ENCODE measurements around the gene HMGXB3.

HMGXB3 gene

DNA sequence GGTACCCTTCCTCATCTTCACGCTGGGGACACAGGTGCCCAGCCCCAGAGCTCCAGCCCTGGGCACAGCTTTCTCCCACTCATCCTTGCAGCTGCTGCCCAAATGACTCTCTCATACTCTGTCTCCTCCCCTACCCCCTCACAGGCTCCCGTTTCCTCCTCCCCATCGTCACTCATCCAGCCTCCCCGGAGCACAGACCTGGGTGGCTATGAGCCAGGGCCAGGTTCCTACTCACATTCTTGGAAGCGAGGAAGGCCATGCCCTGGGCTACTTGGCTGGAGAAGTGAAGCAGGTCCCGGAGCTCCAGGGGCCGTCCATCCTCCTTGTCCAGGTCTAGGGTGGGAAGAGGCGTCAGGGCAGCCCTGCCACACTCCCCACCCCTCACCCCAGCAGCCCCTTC lies 56.5 kb downstream of the HMGXB3 start:
- H3K4me3 ChIP-seq (ENCODE audit: low read depth, low read length), result no peak overlapping the region
- no peak for DNase-seq (ENCODE audit: low read depth)
- TF ChIP-seq CTCF (IDR thresholded peaks at IDR 0.05; ENCODE audit: control insufficient read depth, extremely low read depth, insufficient read depth), result no peak

DNA sequence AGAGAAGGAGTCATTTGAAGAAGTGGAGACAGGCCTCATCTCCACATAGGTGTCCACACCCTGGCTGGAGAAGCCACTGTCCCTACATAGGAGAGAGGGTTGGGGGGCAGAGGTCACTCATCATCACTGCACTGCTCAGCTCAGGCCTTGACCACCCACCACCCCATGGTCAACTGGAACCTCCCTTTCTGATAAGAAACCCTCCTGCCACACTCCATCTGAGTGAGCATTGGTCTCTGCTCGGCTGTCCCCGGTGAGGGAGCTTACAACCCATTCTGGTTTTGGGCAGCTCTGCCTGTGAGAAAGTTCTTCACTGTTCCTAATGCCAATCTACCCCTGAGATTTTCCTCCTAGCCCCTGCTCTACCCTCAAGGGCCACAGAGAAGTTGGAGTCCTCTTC lies 57.0 kb downstream of the HMGXB3 start:
- no peak for DNase-seq (ENCODE audit: low read depth)
- no peak overlapping the region for H3K4me3 ChIP-seq (ENCODE audit: low read depth, low read length)
- no peak for TF ChIP-seq CTCF (IDR thresholded peaks at IDR 0.05; ENCODE audit: control insufficient read depth, extremely low read depth, insufficient read depth)

DNA sequence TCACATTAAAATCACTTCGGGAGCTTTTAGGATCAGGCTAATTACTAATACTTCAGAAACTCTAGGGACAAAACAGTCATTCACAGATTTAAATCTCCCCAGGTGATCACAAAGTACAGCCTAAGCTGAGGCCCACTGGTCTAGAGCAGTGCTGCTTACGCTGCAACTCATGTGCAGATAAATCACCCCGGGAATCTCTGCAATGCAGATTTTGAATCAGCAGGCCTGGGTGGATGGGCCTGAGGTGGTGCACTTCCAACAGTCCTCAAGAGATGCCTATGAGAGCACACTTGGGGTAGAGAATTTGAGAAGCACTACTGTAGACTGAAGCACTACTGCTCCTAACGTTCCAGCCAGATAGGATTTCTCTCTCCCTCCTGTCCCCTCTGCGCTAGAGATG lies 57.5 kb downstream of the HMGXB3 start:
- TF ChIP-seq CTCF (IDR thresholded peaks at IDR 0.05; ENCODE audit: control insufficient read depth, extremely low read depth, insufficient read depth), result no peak
- DNase-seq (ENCODE audit: low read depth), result no peak
- H3K4me3 ChIP-seq (ENCODE audit: low read depth, low read length), result no peak overlapping the region

DNA sequence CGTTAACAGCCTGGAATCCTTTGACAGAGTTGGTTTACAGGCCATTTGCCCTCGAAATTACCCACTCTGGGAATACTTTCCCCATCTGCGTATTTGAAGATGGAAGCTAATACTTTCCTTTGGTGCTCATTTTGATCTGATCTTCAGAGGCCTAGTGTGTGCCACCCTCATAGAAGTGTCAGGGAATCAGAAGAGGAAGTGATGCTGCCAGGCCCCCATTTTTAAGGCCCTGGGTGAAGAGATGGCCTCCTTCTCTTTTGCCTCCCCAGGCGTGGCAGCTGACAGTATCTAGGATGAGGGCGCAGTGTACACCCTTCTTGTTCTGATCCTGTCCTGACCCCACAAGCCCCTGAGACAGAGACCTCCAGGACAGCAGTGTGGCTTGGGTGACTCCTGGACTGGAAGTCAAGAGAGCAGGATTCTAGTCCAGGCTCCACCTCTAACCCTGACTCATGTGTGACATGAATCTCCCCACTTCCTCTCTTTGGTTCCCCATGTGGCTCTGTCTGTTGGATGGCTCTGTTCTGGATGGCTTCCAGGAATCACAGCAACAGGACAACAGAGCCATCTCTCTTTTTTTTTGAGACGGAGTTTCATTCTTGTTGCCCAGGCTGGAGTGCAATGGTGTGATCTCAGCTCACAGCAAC lies 58.1 kb downstream of the HMGXB3 start:
- no peak for TF ChIP-seq CTCF (IDR thresholded peaks at IDR 0.05; ENCODE audit: control insufficient read depth, extremely low read depth, insufficient read depth)
- H3K4me3 ChIP-seq (ENCODE audit: low read depth, low read length), result no peak overlapping the region
- no peak for DNase-seq (ENCODE audit: low read depth)

GRCh38 chr5:150059623-150060022 lies 59.1 kb downstream of the HMGXB3 start:
- TF ChIP-seq CTCF (IDR thresholded peaks at IDR 0.05; ENCODE audit: control insufficient read depth, extremely low read depth, insufficient read depth), result no peak
- no peak for DNase-seq (ENCODE audit: low read depth)
- H3K4me3 ChIP-seq (ENCODE audit: low read depth, low read length), result no peak overlapping the region

DNA sequence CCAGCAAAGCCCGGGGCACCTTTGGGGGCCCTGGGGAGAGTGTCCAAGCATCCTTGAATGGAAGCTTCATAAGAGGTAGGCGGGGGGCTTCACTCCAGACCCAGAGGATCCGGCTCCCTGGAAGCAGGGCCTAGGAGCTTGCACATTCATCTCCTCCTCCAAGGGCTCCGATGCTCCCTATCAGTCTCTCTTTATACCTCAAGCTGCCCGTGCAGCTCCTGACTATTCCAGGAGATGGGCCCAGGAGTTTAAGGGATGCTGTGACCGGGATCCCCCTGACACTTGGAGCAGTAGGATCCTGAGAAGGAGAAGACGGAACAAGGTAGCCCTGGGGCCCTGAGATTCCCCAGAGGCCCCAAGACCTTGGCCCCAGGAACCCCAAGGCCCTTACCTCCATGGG lies 59.9 kb downstream of the HMGXB3 start:
- DNase-seq (ENCODE audit: low read depth), result no peak
- no peak overlapping the region for H3K4me3 ChIP-seq (ENCODE audit: low read depth, low read length)
- TF ChIP-seq CTCF (IDR thresholded peaks at IDR 0.05; ENCODE audit: control insufficient read depth, extremely low read depth, insufficient read depth), result no peak

DNA sequence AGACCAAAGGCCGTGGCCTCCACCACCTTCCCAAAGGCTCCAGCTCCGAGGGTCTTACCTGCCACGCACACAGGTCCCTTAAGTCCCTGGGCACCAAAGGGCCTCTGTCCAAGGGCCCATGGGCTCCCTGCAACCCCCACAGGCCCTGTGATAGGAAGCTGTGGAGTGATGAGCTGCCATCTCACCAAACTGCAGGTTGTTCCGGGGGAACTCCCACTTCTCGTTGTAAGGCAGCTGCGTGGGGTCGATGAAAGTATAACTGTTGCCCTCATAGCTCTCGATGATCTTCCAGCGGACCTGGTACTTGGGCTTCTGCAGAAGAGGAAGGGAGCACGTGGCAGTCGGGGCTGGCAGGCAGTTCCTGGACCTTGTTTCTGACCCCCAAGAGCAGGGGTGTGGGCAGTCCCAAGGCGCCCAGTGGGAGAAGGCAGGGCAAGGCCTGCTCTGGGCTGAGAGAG lies 61.0 kb downstream of the HMGXB3 start:
- no peak for DNase-seq (ENCODE audit: low read depth)
- H3K4me3 ChIP-seq (ENCODE audit: low read depth, low read length), result no peak overlapping the region
- no peak for TF ChIP-seq CTCF (IDR thresholded peaks at IDR 0.05; ENCODE audit: control insufficient read depth, extremely low read depth, insufficient read depth)
